Measurements from ENCODE around the gene CACNA1C.

Gene CACNA1C

DNA sequence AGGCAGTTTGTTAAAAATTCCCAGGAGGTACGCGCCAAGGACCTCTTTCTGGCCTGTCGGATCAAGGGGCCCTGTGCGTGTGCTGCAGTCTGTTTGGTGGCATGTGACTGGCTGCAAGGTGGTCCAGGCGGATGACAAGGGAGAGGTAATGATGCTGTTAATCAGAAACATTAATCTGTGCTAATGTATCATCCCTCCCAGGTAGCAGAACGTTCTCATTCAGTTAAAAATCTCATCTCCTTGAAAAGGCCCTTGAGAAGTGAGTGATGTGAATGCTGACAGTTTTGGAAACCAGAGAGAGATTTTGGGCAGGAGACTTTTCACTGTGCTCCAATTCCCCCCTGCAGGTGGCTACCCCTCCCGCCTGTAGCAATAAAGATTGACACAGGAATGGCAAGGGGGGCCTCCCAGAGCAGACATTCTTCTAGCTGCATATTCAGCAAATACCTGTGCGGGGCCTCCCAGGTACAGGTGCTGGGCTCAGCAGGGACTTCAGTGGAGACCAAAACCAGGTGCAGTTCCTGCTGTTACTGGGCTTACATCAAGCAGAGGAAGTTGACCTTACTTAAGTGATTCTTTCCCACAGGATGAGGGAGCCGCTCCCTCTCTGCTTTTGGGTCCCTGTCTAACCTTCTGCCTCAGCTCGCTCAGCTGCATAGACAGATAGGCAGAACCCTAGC, 364.8 kb downstream of the CACNA1C start:
- no peak for DNase-seq (ENCODE audit: low read depth)

DNA sequence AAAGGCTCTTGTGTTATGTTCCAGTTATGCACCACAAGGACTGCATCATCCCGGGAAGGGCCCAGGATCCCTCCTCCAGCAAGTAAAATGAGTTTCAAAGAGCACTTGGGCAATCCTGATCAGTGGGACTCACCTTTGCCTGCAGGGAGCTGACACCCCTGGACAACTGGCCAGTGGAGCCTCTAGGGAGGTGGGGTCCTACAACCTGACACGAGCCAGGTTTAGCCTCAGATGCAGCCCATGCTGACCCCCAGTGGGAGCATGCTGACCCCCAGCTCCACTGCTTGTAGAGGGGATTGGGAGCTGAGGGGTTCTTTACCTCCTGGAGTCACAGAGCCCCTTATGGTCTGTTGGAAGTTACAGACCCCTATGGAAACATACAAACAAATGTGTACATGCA, 365.8 kb downstream of the CACNA1C start:
- DNase-seq (ENCODE audit: low read depth): no peak

DNA sequence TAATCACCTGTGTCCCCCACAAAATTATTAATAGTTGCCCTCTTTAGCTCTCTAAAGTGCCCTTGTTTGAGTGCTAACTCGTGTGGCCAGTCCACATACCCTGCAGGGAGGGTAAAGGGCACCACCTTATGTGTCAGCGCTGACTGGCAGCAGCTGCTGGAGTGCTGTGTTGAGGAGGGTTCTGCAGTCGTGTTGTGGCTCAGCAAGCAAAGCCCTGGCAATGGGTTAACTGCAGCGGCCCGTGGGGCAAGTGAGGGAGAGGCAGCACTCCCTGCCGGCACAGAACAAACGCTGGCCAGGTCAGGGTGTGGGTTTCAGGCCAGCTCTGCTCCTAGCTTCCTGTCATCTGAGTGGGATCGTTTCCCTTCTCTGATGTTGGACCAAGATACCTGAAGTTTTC, 369.8 kb downstream of the CACNA1C start:
- DNase-seq (ENCODE audit: low read depth): no peak

DNA sequence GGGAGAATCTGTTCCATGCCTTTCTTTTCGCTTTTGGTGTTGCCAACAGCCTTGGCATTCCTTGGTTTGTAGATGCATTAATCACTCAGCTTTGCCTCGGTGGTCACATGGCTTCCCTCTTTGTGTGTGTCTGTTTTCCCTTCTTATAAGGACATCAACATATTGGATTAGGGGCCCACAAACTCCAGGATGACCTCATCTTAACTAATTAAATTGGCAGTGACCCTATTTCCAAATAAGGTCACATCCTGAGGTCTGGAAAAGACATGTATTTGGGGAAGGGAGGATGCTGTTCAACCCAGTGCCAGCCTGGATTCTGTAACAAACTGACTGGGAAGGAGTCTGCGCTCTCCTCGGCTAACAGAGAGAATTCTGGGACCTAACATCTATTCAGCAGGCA, 376.2 kb downstream of the CACNA1C start:
- DNase-seq (ENCODE audit: low read depth): no peak

DNA sequence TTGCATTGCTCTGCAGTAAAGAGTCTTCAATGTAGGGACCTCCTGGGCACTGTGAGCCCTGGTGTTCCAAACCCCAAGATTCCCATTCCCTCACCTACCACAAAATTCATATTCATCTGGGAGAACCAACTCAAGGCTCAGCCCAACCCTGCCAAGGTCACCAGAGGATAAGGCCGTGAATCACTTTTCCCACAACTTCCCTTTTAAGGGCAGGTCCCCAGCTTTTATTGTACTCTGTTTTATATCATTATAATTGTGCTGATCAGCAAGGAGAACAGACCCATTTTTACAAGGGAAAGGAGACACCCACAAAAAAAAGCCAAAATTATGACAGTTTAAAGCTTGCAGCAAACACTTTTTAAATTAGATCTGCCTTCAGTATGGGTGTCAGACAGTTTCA, 379.0 kb downstream of the CACNA1C start:
- no peak for DNase-seq (ENCODE audit: low read depth)

DNA sequence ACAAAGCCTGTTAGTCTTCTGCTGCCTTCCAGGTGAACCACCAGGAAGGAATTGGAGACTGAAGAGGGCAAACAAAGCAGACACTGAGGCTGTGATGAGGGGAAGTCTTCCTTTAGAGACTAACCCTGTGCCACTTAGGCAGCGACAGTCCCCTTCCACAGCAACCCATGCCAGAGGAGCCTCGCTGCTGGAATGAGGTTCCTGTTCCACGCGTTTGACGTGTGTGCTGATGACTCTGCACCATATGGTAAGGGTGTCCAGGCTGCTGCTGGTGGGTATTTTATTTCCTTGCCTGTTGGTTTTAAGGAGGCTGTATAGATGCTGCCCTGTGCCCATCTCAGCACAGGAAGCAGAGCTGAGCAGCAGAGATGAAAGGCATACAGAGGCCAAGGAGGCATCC, 380.1 kb downstream of the CACNA1C start:
- no peak for DNase-seq (ENCODE audit: low read depth)

DNA sequence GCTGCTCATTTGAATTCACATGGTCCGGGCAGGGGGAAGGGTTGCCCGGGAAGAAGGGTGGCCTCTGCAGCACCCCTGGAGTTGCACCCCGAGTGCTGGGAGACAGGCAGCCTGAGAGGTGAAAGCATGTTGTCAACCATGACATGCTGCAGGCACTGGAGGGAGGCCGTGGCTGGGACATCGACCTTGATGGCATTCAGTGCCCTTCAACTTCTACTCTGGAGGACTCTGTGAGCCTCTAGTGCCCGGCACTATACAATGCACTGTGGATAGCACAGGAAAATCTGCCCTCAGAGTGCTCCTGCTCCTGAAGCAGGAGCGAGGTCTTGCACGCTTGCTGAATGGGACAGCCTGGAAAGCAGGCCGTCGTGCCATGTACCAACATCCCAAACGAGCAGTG, 382.7 kb downstream of the CACNA1C start:
- no peak for DNase-seq (ENCODE audit: low read depth)

DNA sequence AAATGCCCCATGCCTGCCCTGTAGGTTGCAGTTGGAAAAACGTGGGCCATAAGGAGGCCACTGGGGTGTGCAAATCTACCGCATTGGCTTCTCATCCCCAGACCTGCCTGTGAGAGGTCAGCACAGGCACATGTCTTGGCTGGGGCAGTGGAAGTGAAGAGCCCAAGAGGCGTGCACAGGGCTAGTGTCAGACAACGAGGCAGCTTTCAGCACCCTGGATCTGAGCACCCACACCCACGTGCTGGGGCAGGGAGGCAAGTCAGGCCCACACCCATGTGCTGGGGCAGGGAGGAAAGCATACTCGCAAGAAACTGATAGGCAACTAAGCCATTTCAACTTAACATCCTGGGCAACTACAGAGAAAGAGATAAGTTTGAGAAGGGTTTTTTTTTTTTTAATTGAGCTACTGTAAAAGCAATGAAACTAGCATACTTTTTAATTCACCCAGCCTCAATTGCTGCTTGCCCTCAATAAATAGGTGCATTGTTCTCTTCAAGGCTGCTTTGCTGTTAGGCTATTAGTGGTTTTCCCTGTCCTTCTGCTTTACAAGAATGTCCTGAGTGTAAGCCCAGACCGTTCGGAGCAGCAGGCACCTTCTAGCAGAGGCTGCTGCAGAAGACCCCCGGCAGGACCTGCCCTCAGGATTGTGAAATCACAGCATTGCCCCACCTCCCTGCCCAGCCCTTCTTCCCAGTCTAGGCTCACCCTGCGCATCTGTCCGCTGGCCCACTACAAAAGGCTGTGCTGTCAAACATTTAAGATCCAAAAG, 386.7 kb downstream of the CACNA1C start:
- DNase-seq (ENCODE audit: low read depth): no peak

DNA sequence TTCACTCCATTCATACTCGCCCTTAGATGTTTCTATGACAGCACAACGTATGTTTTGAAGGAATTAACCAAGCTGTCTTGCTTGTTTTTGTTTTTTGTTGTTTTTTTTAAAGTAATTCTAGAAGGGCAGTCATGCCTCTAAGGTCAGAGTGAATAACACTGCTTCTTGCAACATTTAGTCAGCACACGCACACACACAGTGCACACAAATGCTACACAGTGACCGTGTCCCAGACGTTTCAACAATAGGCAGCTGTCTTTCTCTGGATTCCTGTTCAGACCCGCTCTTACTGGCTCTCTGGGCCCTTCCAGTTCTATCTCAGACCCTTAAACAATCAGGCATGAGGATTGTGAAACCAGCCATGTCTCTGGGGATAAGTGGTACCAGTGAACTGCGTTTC, 391.0 kb downstream of the CACNA1C start:
- no peak for DNase-seq (ENCODE audit: low read depth)

DNA sequence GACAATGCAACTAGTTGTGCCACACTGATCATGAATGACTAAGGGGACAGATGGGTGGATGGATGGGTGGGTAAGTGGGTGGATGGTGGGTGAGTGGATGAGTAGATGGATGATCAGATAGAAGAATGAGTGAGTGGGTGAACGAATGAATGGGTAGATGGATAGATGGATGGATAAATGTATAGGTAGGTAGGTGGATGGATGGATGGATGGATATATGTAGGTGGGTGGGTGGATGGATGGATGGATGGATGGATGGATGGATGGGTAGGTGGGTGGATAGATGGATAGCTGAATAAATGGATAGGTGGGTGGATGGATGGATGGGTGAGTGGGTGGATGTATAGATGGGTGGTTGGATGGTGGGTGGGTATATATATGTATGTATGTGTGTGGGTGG, 393.2 kb downstream of the CACNA1C start:
- DNase-seq (ENCODE audit: low read depth): no peak

DNA sequence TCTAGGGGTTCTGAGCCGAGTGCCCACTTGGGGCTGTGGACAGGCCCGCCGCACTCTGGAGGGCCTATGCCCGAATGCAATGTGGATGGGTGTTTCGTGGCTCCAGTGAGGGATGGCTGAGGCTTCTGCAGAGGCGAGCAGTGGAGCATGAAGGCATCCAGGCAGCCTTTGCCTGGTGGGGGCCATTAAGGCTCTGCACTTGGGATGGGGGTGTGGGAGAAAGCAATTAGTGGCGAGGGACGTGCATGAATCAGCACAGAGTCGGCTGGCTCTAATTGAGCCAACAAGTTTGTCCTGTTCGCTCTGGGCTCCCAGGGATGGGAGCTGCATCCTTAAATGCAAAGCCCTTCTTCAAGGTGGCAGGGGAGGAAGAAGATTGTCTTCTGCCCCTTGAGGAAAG, 395.1 kb downstream of the CACNA1C start:
- DNase-seq (ENCODE audit: low read depth): no peak

DNA sequence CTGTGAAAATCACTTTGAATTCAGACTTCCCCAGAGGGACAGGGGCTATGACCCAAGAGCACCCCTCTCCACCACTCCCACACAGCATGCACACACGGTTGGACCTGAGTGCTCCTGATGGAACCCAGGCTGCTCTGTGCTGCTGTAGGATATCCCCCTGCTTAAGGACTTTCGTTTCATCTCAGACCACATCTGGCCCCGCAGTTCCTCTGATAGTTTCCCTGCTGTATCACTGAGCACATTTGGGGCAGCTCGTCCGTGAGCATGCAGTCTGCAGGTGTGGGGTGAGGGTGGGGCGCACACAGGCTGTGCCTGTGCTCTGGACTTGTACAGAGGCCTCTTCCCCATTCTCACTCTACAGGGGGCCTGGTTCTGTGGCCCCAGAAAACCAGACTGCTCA, 396.8 kb downstream of the CACNA1C start:
- DNase-seq (ENCODE audit: low read depth): no peak

DNA sequence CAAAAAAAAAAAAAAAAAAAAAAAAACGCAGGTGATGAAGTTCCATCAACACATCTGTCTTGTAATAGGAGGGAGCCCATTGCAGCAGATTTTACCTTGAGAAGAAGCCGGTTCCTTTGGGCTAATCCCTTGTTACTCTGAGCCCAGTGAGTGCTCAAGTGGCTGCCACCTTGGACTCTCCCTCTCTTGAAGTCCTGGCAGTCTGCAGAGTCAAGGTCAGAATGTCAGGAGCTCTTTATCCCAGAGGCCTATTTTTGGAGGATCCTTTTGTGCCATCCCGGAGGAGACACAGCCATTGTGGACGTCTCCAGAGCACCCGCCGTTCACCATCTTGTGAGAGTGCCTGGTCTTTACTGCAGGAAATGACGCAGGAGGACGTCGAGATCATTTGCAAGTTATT, 397.8 kb downstream of the CACNA1C start:
- no peak for DNase-seq (ENCODE audit: low read depth)

DNA sequence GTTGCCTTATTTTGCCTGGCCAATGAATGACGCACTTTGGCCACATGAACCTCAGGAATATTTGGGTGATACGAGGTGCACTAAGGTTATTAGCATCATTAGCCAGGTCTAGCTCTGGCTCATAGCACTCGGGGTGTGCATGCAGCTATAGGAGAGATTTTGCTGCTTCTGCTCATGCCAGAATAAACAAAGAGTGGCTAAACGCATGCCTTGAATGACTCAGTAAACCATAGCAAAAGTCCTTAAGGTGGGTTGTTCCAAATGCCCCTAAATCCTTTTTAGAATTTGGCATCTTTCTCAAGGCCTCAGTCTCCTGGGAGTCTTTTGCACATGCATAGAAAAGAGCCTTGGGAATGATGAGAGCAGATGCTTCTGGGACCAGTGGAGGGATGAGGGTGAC, 398.2 kb downstream of the CACNA1C start:
- no peak for DNase-seq (ENCODE audit: low read depth)

DNA sequence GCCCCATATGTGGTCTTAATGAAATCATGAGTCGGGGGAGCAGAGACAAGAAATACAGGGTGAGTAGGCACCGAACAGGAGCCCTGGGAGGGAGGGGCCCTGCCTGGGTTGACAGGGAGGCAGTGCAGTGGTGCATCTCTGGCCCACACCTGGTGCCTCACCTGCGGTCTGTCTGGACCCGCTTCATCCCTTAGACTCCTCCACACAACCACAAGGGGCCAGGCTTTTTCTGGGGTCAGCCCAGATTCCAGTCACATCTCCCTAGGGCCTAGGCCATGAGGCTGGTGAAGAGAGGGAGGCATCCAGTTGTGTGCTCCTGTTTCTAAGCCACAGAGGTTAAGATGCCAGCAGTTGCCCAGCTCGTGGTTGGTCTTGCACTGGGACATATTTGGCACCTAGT, 398.7 kb downstream of the CACNA1C start:
- DNase-seq (ENCODE audit: low read depth): no peak

DNA sequence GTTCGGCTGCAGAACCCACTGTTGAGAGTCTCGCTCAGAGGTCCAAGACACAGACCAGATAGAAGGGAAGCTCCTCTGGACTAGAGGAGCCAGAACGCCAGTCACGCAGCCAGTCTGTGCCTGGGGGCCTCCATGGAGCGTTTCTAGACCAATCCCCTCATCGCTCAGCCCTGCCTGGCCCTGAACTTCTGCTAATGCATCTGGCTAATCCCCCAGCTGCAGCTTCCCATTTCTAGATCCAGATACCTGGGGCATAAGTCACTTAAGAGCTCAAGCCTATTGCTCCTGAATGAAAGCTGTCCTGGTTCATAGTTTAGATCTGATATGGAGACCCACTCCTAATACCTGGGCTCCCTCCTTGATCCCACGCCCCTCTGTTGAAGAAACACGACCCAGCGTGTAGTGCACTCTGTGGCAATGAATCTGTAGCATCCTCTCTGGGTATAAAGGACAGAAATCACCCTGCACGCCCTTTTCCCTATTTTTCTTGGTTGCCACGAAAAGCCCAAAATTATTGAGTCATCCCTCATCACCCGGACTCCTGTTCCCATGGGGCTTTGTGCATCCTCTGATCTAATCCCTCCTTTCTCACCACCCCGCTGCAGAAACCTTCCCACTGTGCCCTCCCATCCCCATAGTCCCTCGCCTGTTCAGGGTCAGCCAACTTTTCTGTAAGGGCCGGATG, 400.4 kb downstream of the CACNA1C start:
- DNase-seq (ENCODE audit: low read depth): no peak

DNA sequence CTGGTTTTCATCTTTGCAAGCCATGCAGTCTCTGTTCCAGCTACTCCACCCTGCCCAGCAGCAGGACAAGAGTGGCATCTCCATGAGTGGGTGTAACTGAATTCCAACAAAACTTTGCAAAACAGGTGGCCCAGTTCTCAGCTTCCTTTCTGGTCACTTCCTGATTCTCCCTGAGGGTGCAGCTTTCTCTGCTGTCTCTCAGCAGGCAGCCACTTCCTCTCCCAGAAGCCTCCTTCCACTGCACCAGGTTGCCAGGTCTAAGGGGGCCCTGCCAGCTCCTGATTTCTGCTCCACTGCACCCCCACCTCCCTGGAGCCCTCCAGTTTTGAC, 400.9 kb downstream of the CACNA1C start:
- DNase-seq (ENCODE audit: low read depth): no peak

DNA sequence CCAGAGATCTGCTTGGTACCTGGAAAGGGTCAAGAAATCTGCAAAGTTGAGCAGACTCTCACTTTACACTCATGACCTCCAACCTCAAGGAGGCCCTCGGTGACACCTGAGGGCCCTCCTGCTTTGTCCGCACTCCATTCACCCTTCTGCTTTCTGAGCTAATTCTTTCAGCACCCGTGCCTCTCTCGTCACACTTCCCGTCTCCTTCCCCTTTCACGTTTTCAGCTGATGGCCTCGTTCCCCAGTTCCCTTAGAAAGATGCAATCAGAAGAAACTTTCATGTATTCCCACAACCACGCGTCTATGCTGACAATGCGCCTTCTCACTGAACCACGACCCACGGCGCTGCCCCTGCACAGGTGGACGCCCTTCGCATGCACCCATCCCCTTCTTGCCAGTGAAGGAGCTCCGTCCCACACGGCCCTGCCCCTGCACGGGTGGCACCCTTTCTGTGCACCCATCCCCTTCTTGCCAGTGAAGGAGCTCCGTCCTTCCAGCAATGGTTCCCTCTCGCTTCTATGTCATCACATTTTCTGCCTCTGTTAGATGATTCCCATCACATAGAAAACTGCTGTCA, 401.9 kb downstream of the CACNA1C start:
- DNase-seq (ENCODE audit: low read depth): no peak

DNA sequence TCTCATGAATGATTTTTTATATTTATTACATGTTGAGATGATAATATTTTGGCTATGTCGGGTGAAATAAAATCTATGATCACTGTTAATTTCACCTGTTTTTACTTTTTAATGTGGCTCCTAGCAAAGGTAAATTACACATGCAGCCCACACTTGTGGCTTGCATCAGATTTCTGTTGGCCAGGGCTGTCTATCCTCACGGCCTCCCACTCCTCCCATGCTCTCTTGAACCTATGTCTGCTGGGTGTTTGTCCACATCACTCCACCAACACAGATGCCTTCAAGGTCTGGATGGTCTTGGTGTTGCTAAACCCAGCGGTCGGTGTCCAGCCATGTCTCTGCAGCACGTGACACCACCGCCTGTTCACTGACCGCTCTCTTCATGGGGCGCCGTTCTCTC, 402.6 kb downstream of the CACNA1C start:
- no peak for DNase-seq (ENCODE audit: low read depth)

DNA sequence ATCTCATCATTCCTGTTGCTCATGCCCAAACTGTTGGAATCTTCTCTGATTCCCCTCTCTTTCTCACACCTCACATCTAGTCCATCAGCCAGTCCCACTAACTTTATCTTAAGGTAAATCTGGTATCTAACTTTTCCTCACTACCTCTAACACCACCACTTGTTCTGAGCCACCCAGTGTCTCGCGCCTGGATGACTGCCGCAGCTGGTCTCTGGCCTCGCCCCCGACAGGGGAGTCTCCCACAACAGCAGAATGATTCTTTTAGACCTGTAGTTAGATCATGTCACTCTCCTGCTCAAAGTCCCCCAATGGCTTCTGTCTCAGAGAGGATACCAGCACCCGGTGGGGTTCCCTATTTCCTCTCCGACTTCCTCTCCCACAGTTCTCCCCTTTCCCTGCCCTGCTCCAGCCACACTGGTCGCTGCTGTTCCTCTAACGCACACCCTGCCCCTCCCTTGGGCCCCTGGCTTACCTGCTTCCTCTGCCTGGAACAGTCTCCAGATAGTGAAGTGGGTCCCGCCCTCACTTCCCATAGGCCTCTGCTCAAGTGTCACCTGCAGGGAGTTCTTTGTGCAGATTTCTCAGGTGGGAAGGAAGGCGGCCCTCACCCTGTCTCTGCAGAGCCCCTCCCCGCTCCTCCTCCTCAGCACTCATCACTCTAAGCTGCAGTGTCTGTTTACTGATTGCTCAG, 403.5 kb downstream of the CACNA1C start:
- no peak for DNase-seq (ENCODE audit: low read depth)

DNA sequence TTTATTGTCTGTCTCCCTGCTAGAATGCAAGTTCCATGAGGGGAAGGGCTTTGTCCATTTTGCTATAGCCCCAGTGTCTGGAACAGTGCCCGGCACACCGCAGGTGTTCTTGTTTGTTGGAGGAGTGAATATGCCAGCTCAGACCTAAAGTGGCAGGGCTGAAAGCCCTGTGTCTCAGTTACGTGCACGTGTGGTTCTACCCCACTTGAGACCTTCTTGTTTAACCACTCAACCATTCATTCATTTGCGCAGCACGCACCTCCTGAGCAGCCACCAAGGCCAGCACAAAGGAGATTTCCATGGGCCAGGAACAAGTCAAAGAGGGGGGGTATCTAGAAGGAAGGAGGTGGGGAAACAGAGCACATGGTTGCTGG, 404.0 kb downstream of the CACNA1C start:
- no peak for DNase-seq (ENCODE audit: low read depth)

DNA sequence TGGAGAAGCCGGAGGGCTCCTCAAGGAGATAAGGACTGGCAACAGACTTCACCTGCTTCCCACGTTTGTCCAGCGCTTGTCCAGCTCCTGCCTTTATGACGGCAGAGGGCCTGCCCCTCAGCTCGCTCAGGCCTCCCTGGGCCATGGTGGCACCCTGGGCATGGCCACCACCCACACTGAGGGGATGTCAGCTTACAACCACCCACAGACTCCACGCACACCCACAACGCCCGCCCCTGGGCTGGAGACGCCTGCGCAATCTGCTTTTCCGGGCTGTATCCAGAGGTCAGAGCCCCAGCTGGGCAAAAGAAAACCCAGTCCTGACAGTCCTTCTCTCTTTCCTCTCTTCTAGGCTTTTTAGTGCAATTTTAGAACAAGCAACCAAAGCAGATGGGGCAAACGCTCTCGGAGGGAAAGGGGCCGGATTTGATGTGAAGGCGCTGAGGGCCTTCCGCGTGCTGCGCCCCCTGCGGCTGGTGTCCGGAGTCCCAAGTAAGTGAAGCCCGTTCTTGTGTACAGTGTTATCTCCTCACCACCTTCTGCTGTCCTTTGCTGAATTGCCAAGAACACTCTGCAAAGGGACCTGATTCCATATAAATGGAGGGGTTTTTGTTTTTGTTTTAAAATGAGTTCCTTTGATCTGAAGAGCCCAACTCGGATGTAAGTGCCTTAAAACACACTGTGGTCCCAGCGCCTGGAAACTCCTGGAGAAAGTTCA, 404.6 kb downstream of the CACNA1C start:
- no peak for DNase-seq (ENCODE audit: low read depth)
